GM12872 (cell line): ENCODE results near the gene FGFBP2.

Source experiments
- CTCF ChIP-seq: IDR thresholded peaks from 3 replicates; pipeline ENCODE4 v1.5.1; 2011; ENCODE audit warnings: low read depth, mild to moderate bottlenecking, low read length, moderate library complexity; ENCODE audit not compliant: insufficient read depth

FGFBP2 gene

GRCh38 chr4:15953625-15954024 lies 9.3 kb downstream of the FGFBP2 start:
- no peak for TF ChIP-seq CTCF

GRCh38 chr4:15951781-15952180 lies 11.2 kb downstream of the FGFBP2 start:
- TF ChIP-seq CTCF = no peak

- TF ChIP-seq CTCF = no peak
These were observed 14.1 kb downstream of the FGFBP2 start for GRCh38 chr4:15948826-15949225.

GRCh38 chr4:15947684-15948083 lies 15.3 kb downstream of the FGFBP2 start:
- TF ChIP-seq CTCF = no peak

- TF ChIP-seq CTCF = no peak
These were observed 17.5 kb downstream of the FGFBP2 start for GRCh38 chr4:15945516-15945915.

GRCh38 chr4:15944895-15945294 lies 18.1 kb downstream of the FGFBP2 start:
- no peak for TF ChIP-seq CTCF

GRCh38 chr4:15942283-15942682 lies 20.7 kb downstream of the FGFBP2 start:
- no peak for TF ChIP-seq CTCF

- TF ChIP-seq CTCF = no peak
These were observed 24.3 kb downstream of the FGFBP2 start, which contains the start of gene FGFBP1 for GRCh38 chr4:15938640-15939039. FGFBP1 (minus strand) TSS chr4:15938740; CDS start chr4:15936632, 2,108 bp downstream.
